RCC 7860 (cell line): ENCODE data around the gene METTL26.

Experiments
- DNase-seq: peaks from one replicate; pipeline ENCODE4 v3.0.0-alpha.2; 2015; ENCODE audit warnings: low spot score
- FAIRE-seq: peaks from 2 replicates; lab custom pipeline; 2012; peaks lifted over from hg19 to GRCh38; lab: Jason Lieb, UNC

Gene METTL26

DNA sequence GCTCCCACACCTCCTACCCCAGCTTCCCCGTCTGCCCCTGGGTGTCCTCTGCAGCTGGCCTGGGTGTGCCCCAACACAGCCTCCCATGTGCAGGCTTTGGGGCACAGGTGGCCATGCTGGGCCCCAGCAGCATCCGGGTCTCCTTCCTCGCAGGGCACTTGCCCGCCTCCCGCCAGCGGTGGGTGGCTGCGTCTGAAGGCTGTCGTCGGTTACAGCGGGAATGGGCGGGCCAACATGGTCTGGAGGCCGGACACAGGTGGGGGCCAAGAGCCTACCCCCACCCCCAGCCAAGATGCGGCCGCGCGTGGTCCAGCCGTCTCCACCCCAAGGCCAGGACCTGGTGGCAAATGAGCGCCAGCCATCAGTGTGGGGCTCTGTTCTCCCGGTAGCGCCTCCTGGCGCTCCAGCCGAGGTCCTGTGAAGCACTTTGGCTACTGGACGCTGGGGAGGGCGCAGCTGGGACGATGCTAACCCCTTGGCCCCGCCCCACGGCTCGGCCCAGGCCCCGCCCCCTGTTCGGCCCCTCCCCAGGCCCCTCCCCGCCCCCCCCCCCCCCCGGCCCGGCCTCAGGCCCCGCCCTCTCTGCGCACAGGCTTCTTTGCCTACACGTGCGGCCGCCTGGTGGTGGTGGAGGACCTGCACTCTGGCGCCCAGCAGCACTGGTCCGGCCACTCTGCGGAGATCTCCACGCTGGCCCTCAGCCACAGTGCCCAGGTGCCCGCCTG, 24.5 kb upstream of the METTL26 start:
- FAIRE-seq (no peak), DNase-seq (peak; percentile 25)

DNA sequence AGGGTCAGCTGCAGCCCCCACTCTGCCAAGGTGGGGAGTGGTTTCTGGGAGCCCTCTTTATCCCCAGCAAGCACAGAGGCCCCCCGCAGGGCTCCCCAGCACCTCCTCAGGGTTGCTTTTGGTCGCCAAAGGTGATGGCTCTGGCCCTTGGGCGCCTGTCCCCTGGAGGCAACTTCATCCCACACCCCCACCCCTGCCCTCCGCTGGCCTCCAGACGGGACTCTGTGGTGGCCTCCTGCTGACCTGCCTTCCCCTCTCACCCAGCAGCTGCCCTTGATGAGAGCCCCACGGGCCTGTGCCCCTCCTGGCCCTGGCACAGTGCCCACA, 24.0 kb upstream of the METTL26 start:
- FAIRE-seq = no peak

DNA sequence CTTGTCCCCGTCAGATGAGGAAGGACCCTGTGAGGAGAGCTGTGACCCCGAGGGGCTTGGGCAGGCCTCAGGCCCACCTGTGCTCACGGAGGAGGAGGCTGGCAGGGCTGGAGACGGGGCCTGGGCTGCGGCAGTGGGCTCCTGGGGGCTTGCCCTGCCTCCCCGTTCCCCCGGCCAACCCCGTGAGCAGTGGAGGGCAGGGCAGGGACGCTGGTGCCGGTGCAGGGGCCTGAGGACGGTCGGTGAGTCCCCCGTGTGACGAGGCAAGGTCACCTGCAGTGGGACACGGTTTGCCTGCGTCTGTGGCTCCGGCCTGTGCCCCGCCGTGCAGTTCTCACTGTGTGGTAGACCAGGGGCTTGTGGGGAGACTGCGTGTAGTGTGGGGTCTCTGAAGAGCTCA, 23.5 kb upstream of the METTL26 start:
- FAIRE-seq (no peak), DNase-seq (no peak)

More for the DNA sequence above, 24.0 kb upstream of the METTL26 start:
- no peak for DNase-seq

DNA sequence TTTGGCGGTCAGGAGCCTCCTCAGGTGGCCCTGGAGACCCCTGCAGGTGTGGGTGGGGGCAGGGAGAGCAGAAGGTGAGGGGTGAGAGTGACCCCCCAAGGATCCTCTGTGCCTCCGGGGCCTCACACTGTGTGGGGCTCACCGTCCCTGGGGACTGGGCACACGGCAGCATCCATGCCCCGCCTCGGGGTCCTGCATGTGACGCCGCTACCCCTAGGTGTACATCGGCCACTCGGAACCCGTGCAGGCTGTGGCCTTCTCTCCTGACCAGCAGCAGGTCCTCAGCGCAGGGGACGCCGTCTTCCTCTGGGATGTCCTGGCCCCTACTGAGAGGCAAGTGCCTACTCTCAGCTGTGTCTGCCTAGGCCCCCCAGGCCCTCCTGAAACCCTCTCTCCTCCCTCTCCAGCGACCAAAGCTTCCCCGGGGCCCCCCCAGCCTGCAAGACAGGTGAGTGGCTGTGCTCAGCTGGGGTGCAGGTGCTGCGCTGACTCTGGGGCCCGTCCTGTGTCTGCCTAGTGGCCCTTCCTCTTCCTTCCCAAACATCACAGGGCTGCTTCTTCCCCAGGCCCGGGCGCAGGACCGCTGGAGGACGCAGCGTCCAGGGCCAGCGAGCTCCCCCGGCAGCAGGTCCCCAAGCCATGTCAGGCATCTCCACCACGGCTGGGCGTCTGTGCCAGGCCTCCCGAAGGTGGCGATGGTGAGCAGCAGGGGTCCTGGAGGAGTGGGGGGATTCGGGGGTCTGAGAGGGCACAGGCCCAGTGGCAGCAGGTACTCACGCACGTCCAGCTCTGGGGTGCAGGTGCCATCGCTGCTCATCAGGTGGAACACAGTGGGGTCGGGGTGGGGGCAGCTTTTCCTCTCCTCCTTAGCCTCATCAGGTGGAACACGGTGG, 22.8 kb upstream of the METTL26 start:
- no peak for FAIRE-seq
- no peak for DNase-seq

DNA sequence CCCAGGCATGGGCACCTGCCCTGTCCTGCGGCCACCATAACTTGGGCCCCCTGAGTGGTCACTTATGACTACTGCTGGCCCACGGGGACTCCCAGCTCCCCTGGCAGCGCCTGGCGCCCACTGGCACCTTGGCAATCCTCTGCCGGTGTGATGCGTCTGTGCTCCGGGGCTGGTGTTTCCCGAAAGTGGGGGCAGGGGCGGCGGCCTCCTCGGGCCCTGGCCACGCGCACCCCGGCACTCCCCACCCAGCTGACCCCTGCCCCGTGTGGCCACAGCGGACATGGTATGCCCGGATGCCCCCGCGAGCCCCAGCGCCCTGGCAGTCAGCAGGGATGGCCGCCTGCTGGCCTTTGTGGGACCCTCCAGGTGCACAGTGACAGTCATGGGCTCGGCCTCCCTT, 21.4 kb upstream of the METTL26 start:
- FAIRE-seq = no peak
- DNase-seq = no peak

DNA sequence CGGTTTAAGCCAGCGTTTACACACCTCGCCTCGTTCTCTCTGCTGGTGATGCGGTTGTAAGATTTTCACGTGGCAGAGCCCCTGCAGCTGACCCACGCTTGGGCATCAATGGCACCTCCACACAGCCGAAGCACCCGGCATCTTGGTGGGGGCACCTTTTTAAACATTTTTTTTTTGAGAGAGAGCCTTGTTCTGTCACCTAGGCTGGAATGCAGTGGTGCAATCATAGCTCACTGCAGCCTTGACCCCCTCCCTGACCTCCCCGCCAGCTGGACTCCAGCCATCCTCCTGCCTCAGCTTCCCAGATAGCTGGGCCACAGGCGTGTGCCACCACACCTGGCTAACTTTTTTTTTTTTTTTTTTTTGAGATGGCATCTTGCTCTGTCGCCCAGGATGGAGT, 17.9 kb upstream of the METTL26 start:
- FAIRE-seq (no peak), DNase-seq (no peak)

DNA sequence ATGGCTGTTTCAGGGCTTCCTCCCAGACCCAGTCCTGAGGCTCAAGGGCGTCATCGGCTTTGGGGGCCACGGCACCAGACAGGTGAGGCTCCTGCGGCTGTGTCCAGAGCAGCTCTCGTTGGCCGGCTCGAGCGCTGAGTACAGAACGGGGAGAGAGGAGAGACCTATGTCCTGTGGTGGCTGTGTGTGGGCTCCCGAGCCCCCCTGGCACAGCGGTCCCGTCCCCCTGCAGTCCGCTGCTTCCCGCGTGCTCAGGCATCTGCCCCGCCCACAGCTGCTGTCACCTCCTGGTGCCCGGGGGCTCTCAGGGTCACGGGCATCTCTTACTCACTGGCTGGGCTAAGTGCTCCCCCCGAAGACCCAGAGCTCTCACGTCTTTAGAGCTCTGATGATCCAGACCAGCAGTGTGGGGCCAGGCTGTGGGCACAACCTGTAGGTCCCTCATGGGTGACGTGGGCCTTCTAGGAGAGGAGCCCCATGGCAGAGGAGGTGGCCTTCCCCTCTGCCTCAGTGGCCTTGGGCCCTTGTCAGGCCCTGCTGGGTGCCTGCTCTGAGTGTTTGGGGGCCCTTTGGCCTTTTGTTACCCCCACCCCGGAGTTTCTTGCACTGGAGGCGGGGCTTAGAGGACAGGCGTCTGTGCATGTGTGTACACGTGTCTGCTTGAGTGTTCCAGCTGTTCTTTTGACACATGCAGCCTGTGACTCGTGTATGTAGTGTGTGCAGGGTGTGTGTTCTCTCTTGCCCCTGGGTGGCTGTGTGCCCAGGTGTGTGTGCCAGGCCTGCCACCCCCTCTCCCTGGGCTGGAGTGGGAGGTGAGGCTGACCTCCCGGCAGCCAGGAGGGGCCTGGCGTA, 16.6 kb upstream of the METTL26 start:
- DNase-seq (no peak), FAIRE-seq (no peak)

DNA sequence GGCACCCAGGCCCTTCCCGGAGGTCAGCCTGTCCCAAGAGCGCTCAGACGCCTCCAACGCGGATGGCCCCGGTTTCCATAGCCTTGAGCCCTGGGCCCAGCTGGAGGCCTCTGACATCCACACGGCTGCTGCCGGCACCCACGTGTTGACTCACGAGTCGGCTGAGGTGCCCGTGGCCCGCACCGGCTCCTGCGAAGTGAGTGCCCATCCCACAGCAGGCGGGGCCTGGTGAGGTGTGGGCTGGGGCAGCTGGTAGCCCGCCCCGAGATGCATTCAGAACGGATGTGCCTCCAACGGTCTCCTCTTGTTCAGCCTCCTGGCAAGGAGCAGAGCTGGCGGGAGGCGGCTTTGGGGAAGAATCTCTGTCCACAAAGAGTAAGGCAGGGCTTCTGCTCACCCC, 15.7 kb upstream of the METTL26 start:
- FAIRE-seq = no peak
- no peak for DNase-seq

DNA sequence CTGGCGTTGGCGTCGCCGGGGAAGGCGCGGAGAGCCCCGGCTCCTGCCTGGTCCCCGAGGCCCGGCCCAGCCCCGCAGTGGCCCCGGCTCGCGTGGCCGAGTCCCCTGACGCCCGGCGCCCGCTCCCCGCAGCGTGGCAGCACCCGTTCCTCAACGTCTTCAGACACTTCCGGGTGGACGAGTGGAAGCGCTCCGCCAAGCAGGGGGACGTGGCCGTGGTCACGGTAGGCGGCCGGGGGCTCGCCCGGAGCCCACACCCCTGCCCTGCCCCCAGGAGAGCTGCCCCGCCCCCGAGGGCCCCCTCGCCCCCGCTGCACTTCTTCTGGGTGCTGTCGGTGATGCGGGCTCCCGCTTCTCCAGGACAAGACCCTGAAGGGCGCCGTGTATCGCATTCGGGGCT, 13.5 kb upstream of the METTL26 start:
- no peak for FAIRE-seq
- DNase-seq = no peak

DNA sequence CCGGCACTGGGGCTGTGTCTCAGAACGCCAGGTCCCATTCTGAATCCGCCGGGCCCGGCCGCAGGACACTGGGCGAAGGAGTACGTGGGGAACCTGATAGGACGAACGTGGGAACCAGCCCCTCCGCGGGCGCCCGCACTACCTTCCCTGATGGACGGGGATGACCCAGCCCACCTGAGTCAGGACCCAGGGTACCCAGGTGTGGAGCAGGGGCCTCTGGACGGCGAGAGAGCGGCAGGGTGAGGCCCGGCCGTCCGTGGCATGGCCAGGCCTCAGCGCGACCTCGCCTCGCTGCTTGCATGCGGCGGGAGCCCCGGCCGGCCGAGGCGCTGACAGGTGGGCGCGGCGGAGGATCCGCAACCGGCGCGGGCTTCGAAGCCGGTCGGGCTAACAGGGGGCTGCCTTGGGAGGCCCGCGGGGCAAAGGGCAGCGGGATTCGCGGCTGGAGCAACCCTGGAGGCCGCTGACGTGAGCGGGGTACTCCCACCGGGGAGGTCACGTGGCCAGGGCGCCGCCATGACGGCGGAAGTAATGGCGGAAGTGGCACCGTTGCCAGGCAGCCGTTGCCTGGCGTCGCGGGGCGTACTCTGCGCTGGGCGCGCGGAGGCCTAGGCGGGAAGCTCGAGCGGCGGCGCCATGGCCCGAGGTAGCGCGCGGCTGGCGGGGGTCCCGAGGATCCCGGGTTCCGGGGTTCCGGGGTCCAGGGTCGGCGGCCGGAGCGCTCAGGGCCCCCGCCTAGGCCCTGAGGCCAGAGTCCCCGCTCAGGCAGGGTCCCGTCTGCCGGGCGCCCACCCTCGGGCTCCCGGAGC, 12.9 kb upstream of the METTL26 start, which contains the start of gene WDR90:
WDR90 (plus strand) TSS at position 585 of the 809 bp plus-strand sequence; CDS start at position 637, 52 bp downstream.
- DNase-seq = peak; percentile 82
- no peak for FAIRE-seq

DNA sequence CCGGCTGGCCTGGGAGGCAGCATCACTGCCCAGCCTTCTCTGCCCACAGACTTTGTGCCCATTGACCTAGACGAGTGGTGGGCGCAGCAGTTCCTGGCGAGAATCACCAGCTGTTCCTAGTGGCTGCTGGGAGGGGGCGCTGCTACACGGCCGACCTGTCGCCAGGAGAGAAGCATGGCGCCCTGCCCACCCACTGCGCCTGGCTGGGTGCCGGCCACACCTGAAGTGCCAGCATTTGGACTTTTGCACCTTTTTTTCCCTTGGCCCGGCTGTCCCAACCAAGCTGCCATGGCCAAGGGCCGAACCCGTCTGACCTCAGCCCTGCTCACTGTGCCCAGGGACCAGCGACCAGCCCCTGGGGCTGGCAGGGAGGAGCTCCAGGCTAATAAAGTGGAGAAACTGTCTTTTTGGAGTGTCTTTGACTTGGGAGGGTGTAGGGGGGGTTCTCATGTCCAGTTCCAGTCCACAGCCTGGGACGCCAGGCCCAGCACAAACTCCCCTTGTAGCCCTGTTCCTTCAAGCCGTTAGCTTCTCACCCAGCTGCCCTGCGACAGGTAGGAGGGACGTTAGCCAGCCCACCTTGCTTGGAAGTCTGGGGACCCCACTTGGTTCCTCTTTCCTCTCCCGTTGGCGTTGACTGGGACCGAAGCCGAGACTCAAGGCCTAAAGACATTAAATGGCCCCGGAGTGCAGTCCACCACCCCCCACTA, 12.1 kb upstream of the METTL26 start:
- DNase-seq = peak; percentile 60
- FAIRE-seq = no peak

DNA sequence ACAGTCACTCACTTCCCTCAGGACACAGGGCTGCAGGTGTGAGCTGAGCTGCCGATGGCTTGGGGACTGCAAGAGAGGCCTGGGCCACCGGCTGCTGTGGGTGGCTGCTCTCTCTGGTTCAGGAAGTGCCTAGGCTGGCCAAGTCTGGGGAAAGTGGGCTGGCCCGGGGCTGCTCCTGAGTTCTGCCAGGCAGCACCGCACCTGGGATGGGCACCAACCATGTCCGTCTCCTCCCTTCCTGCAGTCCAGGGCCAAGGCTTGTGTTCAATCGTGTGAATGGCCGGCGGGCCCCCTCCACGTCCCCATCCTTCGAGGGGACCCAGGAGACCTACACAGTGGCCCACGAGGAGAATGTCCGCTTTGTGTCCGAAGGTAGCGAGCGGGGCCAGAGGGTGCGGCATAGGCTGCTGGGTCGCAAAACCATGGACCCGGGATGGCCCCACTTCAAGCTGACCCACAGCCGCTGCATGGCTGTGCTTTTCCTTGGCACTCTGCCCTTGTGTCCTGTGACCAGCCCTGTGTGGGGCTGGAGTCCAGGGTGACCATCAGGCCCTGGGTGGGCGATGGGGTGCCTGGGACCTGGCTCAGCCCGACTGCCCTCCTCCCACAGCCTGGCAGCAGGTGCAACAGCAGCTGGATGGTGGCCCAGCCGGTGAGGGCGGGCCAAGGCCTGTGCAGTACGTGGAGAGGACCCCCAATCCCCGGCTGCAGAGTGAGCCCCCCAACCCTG, 11.2 kb upstream of the METTL26 start:
- FAIRE-seq (no peak), DNase-seq (no peak)

DNA sequence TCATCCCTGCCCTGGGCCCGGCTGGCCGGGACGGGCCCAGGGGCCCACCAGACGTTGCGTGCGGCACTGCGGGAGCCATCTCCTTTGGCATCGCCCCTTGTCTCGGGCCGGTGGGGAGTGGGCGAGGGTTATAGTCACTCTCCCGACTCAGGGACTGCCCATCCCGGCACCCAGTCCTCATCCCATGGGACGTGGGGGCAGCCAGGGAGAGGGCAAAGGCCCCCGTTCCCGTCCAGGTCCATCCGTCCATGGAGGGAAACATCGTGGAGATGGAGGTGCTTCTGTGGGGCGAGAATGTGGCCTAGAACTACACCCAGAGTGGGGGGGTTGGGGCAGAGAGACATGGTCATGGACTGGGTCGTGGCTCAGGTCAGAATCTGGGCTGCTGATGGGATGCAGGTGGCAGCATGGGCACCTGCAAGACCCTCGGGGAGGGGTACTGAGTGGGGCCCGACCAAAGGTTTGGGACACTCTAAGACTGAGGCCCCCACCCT, 10.6 kb upstream of the METTL26 start:
- no peak for DNase-seq
- FAIRE-seq = no peak

DNA sequence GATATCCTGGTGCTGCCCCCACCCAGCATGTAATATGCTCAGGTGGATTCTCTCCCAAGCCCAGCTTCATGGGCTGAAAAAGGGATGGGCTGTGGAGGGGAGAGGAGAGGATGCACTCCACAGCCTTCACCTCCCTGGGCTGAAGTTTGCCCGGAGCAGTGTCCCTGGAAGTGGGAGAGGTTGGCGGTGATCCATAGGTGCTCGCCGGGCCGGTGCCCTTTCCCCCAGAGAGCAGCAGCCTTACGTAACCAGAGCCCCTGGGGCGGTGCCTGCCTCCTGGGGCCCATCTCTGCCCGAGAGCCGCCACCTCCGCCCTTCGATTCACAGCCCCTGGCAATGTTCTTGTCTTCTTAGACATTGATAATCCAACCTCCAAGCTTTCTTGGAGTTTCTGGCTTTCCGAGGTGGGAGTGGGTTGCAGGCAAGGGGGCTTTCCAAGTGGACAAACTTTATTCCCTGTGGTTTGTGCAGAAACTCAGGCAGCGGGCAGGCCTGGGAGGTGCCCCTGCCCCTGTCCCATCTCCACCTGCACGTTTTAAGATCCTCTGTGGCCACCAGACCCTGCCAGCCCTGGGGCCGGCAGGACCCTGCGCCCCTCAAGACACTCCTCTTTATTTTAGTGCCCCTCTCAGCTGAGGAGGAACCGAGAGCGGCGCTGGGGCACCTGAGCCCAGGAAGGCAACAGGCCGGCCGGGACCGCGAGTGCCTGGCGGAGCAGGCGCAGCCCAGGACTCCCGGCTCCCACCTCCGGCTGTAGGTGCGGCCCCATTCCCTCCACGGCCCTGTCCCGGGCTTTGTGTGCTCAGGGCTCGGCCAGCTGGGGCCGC, 10.0 kb upstream of the METTL26 start:
- no peak for DNase-seq
- FAIRE-seq = no peak

DNA sequence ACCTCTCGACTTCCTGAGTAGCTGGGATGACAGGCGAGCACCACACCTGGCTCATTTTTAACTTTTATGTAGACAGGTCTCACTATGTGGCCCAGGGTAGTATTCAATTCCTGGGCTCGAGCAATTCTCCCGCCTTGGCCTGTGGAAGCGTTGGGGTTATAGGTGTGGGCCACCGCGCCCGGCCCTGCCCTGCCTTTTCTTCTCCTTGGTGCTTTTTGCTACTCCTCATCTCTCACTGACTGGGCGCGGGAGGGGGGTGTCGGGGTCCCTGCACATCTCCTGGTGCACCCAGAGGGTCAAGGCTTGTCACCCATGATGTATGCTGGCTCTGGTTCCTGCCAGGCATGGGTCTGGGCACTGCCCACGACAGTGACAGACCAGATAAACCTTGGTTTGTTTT, 8.5 kb upstream of the METTL26 start:
- FAIRE-seq (no peak), DNase-seq (no peak)

DNA sequence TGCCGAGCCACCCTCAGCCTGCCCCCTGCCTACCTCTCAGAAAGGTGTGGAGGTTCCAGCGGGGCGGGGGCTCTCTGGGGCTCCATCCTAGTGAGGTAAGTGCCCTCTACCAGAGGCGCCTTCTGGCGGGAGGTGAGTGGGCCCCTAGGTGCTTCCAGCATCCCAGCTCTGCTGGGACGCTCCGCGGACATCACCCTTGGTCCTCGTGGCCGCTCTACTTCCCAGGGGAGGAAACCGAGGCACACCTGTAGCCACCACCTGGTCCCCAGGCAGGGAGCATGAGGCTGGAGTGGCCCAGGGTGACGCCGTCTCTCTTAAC, 6.9 kb upstream of the METTL26 start:
- DNase-seq = no peak
- FAIRE-seq = no peak

DNA sequence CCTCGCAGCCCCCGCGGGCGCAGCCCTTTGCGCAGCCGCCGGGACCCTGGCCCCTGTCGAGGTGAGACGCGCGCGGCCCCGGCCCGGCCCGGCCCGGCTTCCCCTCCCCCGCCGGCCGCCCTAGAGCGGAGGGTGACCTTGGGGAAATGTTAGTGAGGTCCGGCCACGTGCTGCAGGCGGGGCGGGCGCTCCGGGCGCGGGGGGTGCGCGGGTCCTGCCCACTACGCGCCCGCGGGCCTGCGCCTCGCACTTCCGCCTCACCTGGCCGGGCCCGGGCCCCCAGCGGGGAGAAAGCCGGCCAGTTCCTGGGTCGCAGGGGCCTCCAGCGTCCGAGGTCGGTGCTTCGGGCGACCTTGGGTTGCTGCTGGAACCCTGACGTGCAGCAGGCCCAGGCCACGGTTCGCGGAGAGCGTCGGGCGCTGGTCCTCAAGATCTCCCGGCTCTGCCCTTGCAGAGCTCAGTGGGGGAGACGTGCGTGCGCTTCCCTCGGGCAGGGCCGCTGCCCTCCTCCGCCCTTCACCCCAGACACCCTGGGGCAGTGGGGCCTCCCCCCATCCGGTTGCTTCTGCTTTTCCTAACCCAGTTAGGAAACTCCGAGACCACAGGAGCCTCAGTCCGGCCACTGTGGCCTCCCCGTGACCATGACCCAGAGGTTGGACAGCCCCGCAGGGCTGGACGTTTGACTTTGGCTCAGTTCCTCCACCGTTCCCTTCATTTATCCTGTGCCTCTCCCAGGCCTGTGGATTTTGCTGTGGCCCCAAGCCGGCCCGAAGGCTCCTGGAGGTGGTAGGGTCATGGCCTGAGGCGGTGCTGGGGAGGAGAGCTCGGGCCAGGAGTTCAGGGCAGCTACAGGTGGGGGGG, 6.3 kb upstream of the METTL26 start:
- FAIRE-seq (no peak), DNase-seq (peak; percentile 7)
